GM10248 (cell line): ENCODE results near the gene ACOXL.

Experiments
- CTCF ChIA-PET: fragments of 300-600 bp; sonication (Branson Sonifier 250); formaldehyde crosslinking; extraction: SDS; loops from one replicate; lab custom pipeline; 2021; ENCODE audit warnings: antibody characterized with exemption; lab: Yijun Ruan, JAX
- POLR2A ChIA-PET: fragments of 350-650 bp; sonication (Branson Sonifier 250); formaldehyde crosslinking; extraction: SDS; loops from one replicate; lab custom pipeline; 2020; ENCODE audit warnings: antibody characterized with exemption; lab: Yijun Ruan, JAX
- DNase-seq: peaks from one replicate; pipeline ENCODE4 v3.0.0; 2012; ENCODE audit errors: extremely low spot score
- TF ChIP-seq, protein P1 (sequence below): IDR thresholded peaks from 2 replicates; pipeline ENCODE4 v1.5.1; 2012; ENCODE audit warnings: mild to moderate bottlenecking, low read depth; ENCODE audit errors: extremely low read depth, missing control alignments, control extremely low read depth

The ACOXL gene

DNA sequence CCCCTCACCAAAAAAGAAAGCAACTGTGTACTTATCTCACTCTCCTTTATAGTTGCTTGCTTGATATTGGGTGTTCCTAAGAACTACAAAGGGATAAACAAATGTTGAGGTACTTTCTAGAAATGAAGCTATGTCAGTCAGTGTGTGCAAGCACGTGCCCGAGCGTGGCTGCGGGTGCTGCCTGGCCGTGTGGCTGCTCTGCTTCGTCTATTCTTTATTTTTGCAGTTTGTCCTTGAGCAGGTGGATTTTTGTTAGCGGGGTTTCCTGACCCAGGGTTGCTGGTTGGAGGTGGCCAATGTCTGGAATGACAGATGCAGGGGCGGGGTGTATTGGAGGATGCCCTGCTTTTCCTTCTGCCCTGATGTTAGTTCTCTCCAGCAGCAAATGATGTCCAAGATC lies 62.6 kb downstream of the ACOXL start:
- TF ChIP-seq, protein P1, sequence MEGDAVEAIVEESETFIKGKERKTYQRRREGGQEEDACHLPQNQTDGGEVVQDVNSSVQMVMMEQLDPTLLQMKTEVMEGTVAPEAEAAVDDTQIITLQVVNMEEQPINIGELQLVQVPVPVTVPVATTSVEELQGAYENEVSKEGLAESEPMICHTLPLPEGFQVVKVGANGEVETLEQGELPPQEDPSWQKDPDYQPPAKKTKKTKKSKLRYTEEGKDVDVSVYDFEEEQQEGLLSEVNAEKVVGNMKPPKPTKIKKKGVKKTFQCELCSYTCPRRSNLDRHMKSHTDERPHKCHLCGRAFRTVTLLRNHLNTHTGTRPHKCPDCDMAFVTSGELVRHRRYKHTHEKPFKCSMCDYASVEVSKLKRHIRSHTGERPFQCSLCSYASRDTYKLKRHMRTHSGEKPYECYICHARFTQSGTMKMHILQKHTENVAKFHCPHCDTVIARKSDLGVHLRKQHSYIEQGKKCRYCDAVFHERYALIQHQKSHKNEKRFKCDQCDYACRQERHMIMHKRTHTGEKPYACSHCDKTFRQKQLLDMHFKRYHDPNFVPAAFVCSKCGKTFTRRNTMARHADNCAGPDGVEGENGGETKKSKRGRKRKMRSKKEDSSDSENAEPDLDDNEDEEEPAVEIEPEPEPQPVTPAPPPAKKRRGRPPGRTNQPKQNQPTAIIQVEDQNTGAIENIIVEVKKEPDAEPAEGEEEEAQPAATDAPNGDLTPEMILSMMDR = no peak
- no peak for DNase-seq
- CTCF ChIA-PET = interaction anchor here (1.2 kb wide), 1 partner anchor 11 kb away, joined by 5 read pairs; no protein-coding TSS in a partner anchor
- POLR2A ChIA-PET = no interaction called here

DNA sequence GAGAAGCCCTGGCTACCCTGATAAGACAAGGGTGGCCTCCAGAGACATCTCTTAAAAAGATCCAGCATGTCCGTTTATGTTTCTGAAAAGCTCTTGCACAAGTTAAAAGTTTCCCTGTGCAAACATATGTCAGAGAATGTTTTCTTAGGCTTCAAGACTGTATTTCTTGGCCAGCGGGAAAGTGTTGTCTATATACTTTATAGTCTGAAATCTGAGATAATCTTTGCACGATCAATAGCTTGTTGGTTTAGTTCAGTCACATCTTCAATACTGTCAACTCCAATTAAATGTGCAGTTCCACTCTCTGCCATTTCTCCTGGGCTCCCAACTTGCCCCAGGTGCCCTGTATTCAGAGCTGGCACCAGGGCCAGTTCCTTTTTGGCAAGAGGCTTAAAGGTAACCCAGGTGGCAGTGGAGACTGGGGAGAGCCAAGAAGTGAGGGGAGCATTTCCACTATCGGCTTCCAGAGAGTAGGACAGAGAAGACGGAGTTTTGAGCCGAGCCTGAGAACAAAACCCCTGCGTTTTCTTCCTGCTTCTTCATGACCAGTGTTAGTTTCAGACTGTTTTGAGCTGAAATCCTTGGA lies 64.4 kb downstream of the ACOXL start:
- DNase-seq = no peak
- TF ChIP-seq, protein P1 = no peak
- ChIA-PET POLR2A (no interaction called here), CTCF (interaction anchor here (1.0 to 2.3 kb wide), 2 partner anchors 12 to 16 kb away, joined by 3 to 14 read pairs; no protein-coding TSS in a partner anchor)

DNA sequence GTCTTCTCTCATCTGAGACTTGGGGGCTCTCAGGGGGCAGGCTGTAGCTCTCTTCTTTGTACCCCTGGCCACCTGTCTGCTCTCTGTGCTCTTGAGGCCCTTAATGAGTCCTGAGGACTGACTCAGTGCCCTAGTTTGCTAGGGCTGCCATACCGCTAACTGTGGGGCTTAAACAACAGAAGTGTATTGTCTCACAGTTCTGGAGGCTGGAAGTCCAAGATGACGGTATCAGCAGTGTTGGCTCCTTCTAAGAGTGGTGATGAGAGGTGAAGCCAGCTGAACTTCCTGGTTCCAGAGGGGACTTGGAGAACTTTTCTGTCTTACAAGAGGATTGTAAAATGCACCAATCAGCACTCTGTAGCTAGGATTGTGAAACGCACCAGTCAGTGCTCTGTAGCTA lies 67.0 kb downstream of the ACOXL start:
- TF ChIP-seq, protein P1 = no peak
- POLR2A ChIA-PET = no interaction called here
- CTCF ChIA-PET = interaction anchor here (1.4 to 1.5 kb wide), 4 partner anchors 11 to 29 kb away, joined by 3 to 9 read pairs (median 4); no protein-coding TSS in a partner anchor
- no peak for DNase-seq

DNA sequence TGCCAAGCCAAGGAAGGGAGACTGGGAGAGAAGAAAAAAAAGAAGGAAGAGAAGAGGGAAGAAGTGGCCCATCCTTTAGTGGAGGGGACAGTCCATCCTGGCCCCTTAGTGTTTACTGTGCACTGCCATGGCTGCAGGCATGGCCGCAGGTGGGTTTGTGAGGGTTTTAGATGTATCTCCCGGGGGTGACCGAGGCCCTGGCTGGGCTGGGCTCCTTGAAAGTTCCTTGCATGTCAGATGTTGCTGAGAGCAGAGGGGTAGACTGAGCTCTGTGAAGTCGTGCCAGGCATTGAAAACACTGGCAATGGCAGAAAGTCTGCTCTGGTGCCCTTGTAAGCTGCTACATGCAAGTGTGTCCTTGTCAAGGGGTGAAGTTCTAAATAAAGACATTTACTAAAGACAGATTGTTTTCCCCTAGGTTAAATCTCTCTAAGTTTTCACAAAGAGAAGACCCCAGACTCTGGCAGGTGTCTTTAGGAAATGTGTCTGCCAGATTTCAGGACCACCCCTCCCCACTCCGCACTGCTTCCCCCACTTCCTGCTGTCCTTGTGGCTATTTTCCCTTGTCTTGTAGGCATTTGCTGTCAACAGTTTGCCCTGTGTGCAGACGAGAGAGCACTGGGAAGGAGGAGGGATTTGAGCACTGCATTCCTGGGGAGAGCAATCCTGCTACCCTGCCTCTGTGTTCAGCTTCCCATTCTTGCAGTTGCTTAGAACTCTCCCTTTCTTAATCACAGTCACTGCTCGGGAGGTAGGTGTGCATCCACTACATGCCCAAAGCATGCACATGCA lies 68.4 kb downstream of the ACOXL start:
- no peak for DNase-seq
- CTCF ChIA-PET = interaction anchor here (1.4 to 1.5 kb wide), 2 partner anchors 12 to 19 kb away, joined by 3 read pairs; no protein-coding TSS in a partner anchor
- TF ChIP-seq, protein P1 = no peak
- POLR2A ChIA-PET = no interaction called here

DNA sequence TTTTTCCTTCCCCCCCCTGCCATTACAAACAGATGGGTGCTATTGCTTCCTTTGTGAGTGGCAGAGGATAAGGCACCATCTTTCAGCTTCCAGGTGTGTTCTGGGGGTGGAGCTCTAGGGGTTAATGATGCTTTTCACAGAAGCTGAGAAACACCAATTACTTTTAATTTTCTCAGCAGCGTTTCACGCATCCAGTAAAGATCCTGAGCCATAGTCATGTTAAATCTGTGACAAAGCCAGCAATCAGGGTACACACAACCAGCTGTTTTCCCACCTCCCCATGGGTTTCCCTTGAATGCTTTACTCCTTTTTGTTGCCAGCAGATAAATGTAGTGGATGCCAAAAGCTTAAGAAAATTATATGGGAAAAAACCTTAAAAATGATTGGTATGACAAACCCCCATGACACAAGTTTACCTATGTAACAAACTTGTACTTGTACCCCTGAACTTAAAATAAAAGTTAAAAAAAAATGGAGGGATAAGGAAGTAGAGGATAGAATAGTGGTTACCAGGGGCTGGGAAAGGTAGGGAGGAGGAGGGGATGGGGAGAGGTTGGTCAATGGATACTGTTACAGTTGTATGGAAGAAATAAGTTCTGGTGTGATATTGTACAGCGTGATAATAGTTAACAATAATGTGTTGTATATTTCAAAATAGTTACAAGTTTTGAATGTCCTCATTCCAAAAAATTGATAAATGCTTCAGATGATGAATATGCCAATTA lies 70.0 kb downstream of the ACOXL start:
- no peak for DNase-seq
- TF ChIP-seq, protein P1 = no peak
- ChIA-PET POLR2A (no interaction called here), CTCF (no interaction called here)

DNA sequence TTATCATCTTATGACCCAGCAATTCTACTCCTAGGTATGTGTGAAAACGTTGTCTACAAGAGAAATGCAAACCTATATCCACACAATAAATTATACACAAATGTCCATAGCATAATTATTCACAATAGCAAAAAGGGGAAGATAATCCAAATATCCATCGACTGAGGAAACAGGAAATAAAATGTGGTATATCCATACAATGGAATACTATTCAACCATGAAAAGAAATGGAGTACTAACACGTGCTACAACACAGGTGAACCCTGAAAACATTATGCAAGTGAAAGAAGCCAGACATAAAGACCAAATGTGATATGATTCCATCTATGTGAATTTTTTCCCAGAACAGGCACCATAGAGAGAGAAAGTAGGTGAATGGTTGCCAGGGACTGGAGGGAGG lies 72.1 kb downstream of the ACOXL start:
- TF ChIP-seq, protein P1 = no peak
- ChIA-PET POLR2A (no interaction called here), CTCF (no interaction called here)
- DNase-seq = no peak
